Activated CD4-positive, alpha-beta T cell treated with anti-CD3 and anti-CD28 coated beads, Interleukin-2, amount 50 U/mL, for 48 hours (primary cell): ENCODE results near the gene CCT3.
A peak's percentile ranks its signal among the peaks of the same experiment; 100 is the strongest.
"Not testable (repeated sequence)": the region's sequence is repeated elsewhere in the genome, so short reads cannot be mapped to it uniquely, and the experiment has no call there.

Experiments
- DNase-seq, 2 experiments: peaks; one replicate each; pipeline ENCODE4 v3.0.0-alpha.2; 2020

Gene CCT3

DNA sequence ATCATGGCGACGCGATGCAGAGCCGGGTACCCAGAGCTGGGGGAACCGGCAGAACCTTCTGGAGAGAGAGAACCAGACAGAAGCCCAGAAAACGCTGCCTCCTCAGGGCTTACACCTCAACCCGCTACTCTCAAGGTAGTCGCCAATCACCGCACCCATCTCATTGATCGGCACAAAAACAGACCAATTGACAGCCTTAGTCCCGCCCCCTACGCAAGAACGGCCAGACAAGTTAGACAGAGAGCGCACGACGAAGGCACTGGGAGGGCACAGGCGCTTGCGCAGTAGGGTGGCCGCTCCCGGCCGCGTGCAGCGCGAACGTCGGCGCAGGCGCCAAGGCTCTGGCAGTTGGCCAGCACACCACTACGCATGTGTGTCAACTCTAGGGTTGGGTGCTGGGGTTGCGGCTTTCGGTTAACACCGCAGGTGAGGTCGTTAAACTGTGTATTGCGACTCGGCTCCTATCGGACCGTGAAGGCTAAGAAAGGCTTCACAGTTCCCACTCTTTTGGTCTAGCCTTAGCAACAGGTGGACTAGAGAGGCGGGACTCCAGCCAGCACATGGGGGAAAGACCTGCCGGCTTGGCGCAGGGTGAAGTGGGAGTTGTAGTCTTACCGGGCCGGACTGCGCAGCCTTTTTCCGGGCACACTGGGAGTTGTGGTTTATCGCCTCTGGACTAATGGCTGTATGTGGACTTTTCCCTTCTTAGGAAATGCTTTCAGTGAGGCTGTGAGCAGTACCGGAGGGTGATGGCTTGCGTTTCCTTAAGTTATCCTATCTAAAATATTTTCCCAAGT, at the start of gene CCT3, which contains the start of gene TSACC:
TSS of gene CCT3 (minus strand) at position 113 of the 797 bp plus-strand sequence. CDS start at position 5, 108 bp downstream.
TSS of gene TSACC (plus strand) at position 347 of the 797 bp plus-strand sequence. CDS start 1,232 bp downstream, outside the sequence.
- DNase-seq: peak; percentile 99

DNA sequence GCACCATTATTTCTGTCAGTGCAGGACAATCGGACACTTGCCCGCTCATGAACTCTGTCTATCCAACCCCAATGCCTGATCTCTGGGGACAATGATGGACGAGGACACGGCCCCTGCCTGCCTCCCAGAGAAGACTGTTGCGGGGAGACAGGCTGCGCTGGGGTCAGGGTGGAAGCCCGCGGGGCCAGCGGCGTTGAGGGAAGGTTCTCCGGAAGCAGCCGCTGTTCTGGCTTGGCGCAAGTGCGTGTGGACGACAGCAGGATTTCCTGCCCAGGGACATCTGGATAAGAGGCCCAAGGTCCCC, 49.7 kb upstream of the CCT3 start:
- DNase-seq: no peak

DNA sequence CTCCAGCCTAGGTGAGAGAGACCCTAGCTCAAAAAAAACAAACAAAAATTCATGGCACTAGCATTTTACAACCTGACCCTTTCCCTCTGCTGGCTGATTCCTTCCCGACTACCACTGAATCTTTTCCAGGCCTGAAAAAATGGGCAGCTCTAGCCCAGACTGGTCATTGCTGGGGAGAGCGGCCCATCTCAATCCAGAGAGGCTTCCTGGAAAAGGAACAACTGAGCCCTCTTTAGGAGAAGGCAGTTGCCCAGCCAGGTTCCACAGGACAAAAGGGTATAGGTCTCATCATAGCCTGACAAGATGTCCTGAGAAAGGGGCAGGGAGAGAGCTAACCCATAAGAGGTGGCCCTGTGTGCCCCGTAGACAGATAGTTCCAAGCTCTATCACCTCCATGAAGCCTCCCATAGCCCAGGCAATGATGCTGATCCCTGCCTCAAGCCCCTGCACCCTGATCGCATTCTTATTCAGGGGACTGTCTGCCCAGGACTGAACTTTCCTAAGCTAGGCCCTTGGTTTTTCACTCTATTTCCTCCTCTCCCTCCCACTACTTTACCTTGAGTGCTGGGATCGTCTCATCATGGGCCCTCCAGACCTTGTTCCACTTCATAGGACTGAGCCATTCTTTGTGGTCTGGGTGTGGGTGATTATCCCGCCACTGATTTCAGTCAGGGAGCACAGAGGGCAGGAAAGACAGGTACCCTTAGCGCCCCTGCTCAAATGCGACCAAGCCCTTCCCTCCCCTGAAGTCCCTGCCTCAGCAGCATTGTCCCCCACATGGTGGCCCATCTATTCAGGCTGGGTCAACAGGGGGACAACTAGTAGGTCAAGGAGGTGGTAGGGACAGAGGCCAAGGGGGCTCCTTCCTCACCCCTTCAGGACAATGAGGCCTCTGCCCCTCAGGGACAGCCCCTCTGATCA, 49.1 kb upstream of the CCT3 start:
- no peak for DNase-seq

DNA sequence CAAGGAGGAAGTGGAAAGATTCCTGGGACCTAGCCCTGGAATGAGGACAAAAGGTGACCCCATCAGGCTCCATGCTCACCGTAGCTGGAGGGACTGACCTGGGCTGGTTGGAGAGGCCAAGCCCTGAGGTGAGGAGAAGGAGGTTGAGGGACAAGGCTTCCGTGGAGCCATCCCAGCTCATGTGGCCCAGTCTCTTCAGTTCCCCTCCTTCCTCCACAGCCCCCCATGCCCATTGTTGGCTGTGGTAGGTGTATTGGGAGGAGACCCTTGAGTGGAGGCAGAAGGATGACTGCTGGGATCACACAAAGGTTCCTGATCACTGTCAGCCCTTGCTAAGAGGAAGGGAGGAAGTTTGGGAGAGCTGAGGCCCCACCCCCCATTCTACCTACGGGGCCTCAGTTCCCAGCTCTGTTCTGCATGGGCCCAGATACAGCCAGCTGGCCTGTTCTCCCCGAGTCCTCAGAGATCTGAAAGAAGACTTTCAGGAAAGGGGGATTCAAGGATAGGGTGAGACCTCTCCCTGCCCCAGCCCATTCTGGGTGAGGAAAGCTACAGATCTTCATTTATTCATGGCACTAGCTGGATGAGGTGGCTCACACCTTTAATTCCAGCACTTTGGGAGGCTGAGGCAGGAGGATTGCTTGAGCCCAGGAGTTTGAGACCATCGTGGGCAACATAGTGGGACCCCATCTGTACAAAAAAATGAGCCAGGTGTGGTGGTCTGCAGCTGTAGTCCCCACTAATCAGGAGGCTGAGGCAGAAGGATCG, 48.2 kb upstream of the CCT3 start:
- DNase-seq: no peak

DNA sequence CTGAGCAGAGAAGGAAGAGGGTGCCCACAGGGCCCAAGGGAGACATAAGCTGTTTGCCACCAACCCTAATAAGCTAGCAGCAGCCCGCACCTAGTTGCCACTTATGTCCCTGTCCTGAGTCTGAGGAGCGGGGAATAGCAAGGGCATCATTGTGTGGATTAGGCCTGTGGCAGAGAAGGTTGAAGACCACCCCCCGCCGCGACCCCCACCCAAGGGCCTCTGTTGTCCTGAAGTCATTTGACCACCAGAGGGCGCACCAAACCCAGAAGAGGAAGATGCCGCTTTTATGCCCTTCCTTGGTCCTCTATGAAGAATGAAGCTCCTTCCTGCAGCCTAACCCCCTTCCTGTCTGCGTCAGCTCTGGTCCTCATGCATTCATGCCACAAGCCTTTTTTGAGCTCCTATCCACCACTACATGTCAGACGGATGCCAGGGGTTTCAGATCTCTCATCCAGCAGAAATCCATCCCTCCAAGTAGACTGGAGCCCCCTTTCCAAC, 47.5 kb upstream of the CCT3 start:
- peak; percentile 77 to 78 for DNase-seq

DNA sequence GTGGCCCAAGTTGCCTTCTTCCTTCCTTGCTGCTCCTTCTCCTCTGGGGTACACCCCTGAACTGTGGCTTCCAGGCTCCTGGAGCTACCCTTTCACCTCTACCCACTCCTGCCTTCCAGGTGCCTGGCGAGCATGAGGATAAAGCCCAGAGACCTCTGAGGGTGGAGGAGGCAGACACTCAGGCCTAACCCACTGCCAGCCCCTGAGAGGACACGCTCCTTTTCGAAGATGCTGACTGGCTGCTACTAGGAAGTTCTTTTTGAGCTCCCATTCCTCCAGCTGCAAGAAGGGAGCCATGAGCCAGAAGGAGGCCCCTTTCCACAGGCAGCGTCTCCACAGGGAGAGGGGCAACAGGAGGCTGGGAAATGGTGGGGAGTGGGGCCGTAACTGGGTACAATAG, 46.6 kb upstream of the CCT3 start:
- no peak for DNase-seq

DNA sequence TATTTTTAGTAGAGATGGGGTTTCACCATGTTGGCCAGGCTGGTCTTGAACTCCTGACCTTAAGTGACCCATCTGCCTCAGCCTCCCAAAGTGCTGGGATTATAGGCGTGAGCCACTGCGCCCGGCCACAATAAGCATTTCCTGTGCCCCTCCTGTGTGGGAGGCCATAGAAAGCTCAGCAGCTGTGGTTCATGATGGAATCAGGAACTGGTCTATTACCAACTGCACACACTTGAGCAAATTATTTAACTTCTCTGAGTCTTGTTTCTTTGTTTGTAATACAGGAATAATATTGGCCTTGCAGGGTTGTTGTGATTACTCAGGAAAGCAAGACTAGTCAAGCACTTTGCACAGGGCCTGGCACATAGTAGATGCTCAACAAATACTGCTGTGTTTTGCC, 45.9 kb upstream of the CCT3 start:
- DNase-seq: no peak

DNA sequence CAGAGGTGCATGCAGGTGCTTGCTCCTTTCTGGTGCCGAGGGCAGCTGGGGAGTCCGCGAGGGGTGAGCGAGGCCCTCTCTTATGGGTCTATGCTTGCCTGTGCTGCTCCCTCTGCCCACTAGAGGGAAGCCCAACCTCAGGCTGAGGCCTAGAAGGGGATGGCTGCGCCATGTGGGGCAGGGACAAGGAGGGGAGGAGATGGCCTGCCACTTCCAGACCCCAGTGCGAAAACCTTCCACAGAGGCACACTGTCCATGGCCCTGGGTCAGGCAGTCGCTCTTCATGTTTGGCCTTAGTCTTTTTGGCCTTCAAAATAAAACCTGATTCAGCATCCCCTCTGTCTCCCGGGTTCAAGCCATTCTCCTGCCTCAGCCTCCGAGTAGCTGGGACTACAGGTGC, 44.9 kb upstream of the CCT3 start:
- DNase-seq: peak; percentile 70 to 72

DNA sequence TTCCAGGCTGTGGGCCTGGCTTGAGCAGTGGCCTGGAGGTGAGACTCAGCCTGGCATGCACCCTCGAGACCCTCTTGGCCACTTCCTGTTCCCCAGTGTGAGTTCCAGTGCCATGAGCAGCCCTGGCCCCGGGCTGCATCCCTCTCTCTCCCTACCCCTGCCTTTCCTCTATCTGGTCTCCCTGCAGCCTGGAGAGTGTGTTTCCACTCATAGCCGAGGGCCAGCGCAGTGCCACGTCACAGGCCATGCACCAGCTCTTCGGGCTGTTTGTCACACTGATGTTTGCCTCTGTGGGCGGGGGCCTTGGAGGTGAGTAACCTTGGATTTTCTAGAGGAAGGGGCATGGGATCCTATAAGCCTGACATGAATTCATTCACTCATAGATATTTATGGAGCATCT, 44.5 kb upstream of the CCT3 start:
- DNase-seq: no peak

DNA sequence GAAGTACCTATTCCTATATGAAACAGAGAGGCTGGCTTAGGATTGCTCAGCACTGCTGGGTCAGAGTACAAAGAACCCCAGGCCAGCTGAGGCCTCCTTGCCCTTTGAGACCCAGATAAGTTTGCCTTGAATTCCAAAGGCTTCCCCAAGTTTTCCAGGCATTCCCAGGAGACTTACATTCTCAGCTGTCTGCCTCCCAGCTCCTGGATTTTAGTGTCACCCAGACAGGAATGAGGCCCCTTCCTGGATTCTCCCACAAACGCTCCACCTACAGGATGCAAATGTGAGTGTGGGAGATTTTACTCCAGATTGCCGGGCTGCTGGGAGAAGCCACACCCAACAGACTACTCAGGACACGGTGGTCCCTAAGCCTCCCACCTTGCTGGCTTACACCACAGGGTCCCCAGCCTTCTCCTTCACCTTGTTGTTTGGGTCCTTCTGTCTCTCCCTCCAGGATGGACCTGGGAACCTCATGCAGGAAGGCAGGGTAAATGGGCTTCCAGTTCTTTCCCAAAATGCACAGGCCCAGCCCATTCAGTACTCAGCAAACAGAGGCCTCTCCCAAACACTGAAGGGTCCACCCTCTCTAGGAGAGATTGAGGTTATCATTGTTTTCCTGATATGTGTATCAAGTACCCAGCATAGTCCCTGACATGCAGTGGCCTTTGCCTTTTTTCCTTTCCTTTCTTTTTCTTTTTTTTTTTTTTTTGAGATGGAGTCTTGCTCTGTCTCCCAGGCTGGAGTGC, 41.5 kb upstream of the CCT3 start:
- no peak for DNase-seq

DNA sequence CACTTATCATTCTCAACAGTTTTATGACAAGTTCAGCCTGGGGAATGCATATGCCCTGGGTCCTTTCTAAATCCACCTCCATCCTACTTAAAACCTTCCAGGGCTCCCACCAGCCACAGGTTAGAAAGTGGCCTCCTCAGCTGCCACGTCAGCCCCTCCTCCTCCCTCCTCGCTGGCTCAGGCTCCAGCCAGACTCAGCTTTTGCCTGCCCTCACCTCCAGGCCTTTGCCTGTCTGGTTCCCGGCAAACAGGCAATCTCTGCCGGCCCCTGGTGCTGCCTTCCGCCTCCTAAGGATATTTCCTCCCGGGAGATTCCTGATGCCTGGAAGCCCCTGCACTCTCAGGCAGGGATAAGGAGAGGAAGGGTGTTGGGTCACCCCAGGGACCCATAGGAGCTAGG, 40.5 kb upstream of the CCT3 start:
- DNase-seq: no peak

DNA sequence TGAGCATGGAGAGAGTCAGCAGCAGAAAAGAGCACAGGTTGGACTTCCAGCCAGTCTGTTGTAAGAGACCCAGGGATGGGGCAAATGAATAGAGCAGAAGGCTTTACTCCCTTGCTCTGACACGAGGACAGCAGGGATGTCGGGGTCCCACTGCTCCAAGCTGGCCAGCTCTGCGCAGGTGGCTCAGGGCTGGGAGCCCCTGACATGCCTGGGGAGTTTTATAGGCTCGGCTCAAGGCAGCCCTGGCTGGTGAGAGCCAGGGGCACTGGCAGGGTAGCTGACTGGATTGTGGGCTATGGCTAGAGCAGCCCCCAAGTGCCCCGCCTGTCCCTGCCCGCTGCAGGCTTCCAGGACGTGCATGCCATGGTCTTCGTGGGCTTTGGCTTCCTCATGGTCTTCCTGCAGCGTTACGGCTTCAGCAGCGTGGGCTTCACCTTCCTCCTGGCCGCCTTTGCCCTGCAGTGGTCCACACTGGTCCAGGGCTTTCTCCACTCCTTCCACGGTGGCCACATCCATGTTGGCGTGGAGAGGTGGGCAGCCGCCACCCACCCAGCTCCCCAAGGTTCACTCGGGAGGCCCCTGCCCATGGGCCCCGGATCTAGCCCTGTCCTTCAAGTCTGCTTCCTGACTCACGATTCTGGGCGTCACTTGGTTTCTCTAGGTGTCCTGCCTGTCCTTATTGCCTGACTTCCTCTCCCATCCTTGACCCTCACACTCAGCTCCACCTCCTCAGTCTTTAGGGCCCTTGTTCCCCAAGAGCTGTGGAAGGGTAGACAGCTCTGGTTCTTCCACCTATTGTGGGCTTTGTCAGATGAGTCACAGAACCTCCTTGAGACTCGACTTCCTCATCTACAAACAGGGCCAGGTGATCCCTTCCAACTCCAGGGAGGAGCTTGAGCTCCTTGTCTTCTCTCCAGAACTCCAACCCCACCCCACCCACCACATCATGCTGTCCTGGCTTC, 39.1 kb upstream of the CCT3 start:
- no peak for DNase-seq

DNA sequence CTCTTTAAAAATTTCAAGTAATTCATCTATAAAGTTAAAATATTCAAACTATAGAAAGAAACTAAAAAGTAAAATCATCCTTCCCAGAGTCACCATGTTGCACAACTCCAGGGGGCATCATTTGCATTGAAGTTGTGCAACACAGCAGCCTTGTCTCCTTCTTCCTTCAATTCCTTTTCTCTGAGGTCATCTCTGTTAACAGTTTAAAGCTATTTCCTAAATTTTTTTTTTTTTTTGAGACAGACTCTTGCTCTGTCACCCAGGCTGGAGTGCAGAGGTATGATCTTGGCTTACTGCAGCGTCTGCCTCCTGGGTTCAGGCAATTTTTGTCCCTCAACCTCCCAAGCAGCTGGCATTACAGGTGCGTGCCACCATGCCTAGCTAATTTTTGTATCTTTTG, 38.1 kb upstream of the CCT3 start:
- DNase-seq: no peak

DNA sequence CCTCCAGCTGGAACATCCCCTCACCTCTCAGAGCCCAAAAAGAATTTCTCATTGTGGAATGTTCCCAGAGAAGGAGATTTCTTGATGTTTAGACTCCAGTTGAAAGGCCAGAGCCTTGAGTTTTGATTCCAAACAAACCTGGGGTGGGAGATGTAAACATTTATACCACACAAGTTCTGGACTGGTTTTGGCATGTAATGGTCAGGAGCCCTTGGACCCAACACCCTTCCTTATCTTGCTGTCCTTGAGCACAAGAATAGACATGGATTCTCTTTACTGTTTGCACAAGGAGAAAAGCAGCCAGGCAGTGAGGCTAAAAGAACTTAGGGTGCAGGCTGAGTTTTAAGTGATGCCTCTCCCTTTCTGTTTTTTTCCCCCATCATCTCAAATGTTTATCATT, 35.5 kb upstream of the CCT3 start:
- no peak for DNase-seq

DNA sequence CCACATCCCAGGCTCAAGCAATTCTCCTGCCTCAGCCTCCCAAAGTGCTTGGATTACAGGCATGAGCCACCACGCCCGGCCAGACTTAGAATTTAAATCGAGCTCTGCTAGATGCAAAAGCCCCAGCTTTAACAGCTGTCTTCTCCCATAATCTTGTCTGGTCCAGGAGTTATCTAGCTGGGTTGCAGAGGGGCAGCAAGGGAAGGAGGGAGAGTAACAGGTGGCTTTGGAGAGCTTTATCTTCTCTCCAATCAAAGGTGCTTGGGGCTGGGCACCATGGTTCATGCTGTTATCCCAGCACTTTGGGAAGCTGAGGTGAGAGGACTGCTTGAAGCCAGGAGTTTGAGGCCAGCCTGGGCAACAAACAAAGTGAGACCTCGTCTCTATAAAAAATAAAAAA, 34.8 kb upstream of the CCT3 start:
- no peak for DNase-seq

DNA sequence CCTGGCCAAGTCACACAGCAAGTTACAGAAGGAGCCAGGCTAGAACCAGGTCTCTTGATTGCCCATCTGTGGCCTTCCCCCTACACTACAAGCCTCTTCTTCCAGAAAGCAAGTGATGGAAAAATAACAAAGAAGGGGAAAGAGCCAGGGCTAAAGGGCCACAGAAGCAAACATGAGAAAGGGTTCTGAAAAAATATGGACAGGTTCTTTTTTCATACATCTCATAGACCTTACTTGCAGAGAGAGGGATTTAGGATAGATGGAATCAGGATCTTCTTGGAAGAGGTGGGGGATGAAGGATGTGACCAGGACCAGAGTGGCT, 34.1 kb upstream of the CCT3 start:
- DNase-seq: no peak

DNA sequence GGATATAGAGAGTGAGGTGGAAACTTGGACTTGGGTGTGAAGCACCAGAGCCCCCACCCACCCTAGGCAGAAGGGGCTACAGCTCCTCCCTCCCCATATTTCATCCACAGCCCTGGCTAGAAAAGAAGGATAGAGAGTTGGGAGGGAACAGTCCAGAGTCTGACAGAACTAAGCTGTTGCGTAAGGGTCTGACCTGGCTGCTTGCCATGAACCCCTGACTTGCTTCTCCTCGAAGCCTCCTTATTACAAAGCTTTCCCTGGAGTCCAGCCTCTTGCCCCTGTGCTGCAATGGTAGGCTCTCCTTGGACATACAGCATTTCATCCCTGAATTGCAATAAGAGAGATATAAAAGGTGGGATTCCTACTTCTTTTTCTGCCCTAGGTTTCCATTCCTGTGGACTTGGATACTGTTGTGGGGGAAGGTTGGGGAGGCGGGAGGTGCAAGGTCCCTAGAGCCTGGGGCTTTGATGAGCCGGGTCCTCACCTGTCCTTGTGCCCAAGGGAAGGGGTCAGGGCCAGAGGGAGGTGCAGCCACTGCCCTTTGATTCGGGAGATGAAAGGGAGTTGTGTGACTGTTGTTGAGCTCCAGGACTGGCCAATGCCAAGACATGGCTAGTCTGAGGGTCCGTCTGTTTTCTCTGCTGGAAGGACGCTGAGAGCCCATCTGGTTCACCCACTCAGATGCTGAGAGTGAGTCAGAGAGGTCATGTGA, 33.6 kb upstream of the CCT3 start:
- no peak for DNase-seq

DNA sequence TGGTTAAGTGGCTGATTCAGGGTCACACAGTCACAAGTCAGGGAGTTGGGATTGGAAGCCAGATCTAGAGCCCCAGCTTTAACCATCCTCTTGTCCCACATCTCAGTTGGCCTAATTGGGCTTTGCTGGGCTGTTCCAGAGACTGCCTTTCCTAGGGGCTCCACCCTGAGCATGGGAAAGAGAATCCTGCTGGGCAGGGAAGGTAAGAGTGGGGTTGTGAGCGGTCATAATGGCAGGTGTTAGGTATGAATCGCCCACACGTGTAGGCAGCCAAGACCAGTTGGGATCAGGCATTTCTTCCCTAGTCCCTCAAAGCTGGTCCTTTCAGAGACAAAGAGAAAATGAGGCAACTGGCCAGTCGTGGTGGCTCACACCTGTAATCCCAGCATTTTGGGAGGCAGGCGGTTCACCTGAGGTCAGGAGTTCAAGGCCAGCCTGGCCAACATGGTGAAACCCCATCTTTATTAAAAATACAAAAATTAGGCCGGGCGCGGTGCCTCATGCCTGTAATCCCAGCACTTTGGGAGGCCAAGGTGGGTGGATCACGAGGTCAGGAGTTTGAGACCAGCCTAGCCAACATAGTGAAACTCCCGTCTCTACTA, 31.7 kb upstream of the CCT3 start:
- DNase-seq: not testable (repeated sequence)

DNA sequence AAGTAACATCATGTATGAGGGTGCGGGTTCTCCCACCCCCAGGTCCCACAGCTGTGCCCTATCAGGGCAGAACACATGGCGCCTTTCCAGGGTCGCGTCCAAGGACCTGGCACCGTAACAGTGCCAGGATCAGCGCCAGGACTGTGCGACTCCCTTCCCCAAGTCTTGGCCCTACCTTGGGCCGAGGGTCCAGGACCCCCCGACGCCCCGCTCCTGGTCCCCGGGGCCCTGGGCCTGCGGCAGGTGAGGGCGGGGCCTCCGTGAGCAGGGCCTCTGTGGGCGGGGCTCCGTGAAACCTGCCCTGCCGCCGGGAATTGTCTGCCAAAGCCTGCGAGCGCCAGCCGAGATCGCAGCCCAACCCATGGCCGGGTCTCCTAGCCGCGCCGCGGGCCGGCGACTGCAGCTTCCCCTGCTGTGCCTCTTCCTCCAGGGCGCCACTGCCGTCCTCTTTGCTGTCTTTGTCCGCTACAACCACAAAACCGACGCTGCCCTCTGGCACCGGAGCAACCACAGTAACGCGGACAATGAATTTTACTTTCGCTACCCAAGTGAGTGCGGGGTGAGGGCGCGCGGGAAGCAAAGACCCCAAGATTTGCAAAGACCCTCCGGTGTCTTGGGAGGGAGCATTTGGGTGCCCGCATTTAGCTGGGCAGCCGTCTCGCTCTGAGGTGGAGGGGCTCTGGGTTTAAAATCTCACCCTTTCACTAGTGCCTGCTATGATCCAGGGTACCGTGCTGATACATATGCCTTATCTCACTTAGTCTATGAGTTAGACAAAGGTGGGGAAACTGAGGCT, 31.0 kb upstream of the CCT3 start, which contains the start of gene RHBG:
TSS of gene RHBG (plus strand) at position 323 of the 796 bp plus-strand sequence. CDS start at position 362, 39 bp downstream.
- no peak for DNase-seq
